GM19023 (cell line): ENCODE results near the gene CARD6.
"Not testable (repeated sequence)": the region's sequence is repeated elsewhere in the genome, so short reads cannot be mapped to it uniquely, and the experiment has no call there.

Source experiments
- ATAC-seq: cut with Tn5 transposase; IDR thresholded peaks from one replicate; pipeline ENCODE4 v1.9.1; 2021; ENCODE audit warnings: mild to moderate bottlenecking, moderate library complexity; ENCODE audit not compliant: unreplicated experiment

Gene CARD6

GRCh38 chr5:40869384-40869783 is 28.2 kb downstream of the CARD6 start:
- ATAC-seq = no peak

- ATAC-seq = no peak
These were observed 30.0 kb downstream of the CARD6 start for GRCh38 chr5:40871177-40871576.

- ATAC-seq = not testable (repeated sequence)
These were observed 31.1 kb downstream of the CARD6 start for GRCh38 chr5:40872253-40872652.

- no peak for ATAC-seq
These were observed 32.2 kb downstream of the CARD6 start for GRCh38 chr5:40873286-40873880.

- no peak for ATAC-seq
These were observed 34.8 kb downstream of the CARD6 start for GRCh38 chr5:40875958-40876357.

GRCh38 chr5:40877371-40877988 is 36.3 kb downstream of the CARD6 start:
- ATAC-seq = no peak

GRCh38 chr5:40879163-40879942 is 38.2 kb downstream of the CARD6 start:
- no peak for ATAC-seq

GRCh38 chr5:40882291-40882690 is 41.1 kb downstream of the CARD6 start:
- ATAC-seq = no peak

GRCh38 chr5:40883051-40883450 is 41.9 kb downstream of the CARD6 start:
- ATAC-seq = not testable (repeated sequence)

- ATAC-seq = not testable (repeated sequence)
These were observed 54.6 kb downstream of the CARD6 start for GRCh38 chr5:40895440-40896425.

- ATAC-seq = peak; percentile 86
These were observed 63.2 kb downstream of the CARD6 start for GRCh38 chr5:40904205-40904993.

- ATAC-seq = no peak
These were observed 63.8 kb downstream of the CARD6 start for GRCh38 chr5:40904994-40905306.

GRCh38 chr5:40906351-40906751 is 65.2 kb downstream of the CARD6 start:
- ATAC-seq = no peak

- no peak for ATAC-seq
These were observed 68.1 kb downstream of the CARD6 start, which contains the start of gene C7 for GRCh38 chr5:40909264-40909663. TSS of gene C7 (plus strand) at chr5:40909497. CDS start at chr5:40909611, 114 bp downstream.

- no peak for ATAC-seq
These were observed 68.6 kb downstream of the CARD6 start for GRCh38 chr5:40909723-40910122.
